NCI-H2227 (cell line): ENCODE measurements around the gene NTMT1.
"Not testable (repeated sequence)": the region's sequence is repeated elsewhere in the genome, so short reads cannot be mapped to it uniquely, and the experiment has no call there.

Source experiments
- DNase-seq: peaks from one replicate; lab custom pipeline; 2025; ENCODE audit not compliant: unreplicated experiment; lab: John Stamatoyannopoulos, UW

The NTMT1 gene

DNA sequence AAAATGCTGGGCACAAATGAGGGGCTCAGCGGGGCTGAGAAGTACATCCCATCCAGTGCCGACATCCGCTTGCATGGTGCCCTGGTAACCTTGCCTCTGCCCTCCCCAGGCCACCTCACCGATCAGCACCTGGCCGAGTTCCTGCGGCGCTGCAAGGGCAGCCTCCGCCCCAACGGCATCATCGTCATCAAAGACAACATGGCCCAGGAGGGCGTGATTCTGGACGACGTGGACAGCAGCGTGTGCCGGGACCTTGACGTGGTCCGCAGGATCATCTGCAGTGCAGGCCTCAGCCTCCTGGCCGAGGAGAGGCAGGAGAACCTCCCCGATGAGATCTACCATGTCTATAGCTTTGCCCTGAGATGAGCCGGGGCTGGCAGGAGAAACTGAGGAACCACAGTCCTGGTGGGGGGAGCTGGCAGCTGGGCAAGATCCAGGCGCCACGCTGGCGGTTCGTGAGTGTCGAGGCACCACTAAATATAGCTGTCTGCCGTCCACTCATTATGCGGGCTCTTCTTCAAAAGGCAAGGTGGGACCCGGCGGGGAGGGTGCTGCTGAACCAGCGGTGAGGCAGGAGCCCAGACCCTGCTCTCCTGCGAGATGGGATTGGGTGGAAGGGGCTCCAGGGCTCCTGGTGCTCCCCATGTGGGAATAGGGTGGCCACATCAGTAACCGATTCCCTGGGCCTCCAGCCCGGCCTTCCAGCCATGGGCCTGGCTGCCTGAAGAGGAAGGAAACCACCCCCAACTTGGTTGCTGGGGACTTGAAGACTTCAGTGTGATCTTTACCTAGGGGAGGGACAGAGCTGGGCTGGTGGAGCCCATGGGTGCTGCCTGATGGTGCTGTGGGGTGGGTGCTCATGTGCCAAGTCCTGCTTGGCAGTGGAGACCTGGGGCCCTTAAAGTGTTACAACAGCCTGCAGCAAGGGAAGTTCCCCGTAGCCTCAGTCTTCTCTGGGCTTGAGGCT is 9.4 kb downstream of the NTMT1 start:
- no peak for DNase-seq

GRCh38 chr9:129636343-129636742 is 10.4 kb downstream of the NTMT1 start:
- not testable (repeated sequence) for DNase-seq

DNA sequence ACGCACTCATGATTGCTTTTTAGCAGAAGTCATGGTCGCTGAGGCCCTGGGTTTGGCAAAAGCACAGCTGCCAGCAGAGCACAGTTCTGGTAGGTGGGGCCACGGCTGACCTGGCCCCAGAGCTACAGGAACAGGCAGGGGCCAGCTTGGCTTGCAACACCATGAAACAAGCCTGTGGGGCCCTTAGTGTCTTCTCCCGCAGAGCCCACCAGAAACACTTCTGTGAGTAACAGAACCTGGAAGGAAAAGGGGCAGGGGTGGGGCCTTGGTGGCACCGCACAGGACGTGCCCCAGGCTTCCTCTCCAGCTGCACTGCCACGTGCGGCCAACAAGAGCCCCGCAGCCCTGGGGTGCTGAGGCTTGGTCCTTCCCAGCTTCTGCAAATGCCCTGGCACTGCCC is 11.1 kb downstream of the NTMT1 start:
- no peak for DNase-seq

GRCh38 chr9:129637673-129638439 is 11.9 kb downstream of the NTMT1 start:
- DNase-seq, result no peak

GRCh38 chr9:129639034-129639630 is 13.2 kb downstream of the NTMT1 start:
- DNase-seq, result no peak

DNA sequence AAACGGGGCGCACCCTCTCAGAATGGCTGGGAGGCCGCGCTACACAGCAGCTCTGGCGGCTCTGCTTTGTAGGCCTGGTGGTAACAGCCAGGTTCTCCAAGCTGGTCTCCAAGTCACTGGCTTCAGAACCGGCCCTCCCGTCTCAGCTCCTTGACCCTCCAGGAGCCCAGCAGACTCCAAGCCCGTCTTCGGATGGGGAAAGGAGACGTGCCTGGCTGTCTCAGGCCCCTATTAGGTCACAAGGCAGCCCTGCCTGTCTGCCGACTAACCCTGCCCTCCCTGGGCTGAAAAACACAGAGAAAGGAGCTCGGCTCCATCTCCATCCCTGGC is 13.8 kb downstream of the NTMT1 start:
- no peak for DNase-seq

GRCh38 chr9:129640086-129640870 is 14.3 kb downstream of the NTMT1 start:
- DNase-seq, result peak; percentile 90

DNA sequence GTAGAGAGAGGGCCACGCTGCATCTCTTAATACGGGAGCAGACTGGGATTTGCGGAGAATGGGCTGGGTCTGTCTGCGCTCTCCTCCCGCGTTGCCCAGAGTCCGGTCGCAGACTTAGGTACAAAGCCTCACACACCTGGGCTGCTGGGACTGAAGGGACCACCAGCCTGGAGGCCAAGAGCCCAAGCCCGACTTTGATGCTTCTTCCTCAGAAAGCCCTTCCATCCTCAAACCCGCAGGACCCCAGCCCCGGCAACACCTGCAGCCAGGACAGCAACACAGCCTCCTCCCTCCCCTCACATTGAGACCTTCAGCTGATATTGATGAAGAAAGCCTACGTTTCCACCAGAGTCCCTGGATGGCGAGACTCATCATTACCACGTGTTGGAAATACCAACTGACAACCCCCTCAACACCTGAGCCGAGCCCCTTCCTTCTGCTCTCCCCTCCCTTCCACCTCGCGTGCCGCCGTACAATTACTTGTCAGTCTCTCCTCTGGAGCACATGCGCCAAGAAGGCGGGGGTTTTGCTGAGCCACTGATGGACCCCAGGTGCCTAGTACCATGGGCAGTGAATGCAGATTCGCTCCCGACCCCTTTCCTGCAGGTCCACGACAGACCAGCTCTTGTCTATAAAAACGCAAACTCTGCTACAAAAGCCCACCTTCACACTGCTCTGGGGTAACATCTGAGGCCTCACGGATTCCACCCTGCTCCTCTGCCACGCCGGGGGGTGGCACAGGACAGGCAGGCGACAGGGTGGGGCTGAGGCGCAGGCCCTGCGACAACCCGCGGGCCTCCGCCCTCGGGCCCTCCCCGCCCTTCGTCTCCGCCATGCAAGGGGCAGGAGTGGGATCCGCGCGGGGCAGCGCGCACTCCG is 15.1 kb downstream of the NTMT1 start:
- DNase-seq, result peak; percentile 20

DNA sequence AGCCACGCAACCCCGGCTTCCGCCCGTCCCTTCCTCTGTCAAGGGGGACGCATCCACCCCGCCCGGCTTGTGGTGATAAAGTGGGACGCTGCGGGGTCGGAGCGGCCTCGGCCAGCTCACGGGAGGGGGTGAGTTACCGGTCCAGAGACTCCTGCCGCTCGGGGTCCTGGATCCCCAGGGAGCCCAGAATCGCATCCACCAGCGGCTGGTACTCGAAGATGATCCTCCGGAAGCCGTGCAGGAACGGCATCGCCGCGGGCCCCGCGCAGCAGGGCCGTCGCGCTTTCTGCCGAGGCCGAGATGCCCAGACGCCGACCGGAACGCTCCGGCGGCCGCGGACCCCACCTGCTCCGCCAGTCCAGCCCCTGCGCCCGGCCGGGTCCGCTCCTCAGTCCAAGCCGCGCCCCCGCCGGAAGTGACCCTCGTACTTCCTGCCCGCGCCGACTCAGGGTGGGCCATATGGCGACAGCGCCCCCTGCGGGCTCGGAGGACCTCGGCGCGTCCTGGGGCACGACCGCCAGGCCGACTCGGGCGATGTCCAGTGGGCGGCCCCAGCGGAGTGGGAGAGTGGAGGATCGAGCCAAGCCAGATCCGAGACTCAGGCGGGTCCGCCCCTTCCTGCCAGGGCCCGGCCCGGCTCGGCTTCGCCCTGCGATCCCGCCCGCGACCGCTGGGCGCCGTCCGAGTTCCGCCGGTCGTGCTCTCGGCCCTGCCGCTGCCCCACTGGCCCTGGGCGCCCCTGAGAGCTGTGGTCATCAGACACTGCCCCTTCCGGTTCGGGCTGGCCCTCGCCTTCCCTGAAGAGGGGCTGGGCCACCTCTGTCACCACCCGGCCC is 16.0 kb downstream of the NTMT1 start, which contains the start of gene ASB6:
Gene ASB6, minus strand, starts transcription at position 402 of the 836 bp plus-strand sequence. Its CDS starts 152 bp downstream, at position 250.
- peak; percentile 95 for DNase-seq

GRCh38 chr9:129643706-129644105 is 17.7 kb downstream of the NTMT1 start:
- no peak for DNase-seq

DNA sequence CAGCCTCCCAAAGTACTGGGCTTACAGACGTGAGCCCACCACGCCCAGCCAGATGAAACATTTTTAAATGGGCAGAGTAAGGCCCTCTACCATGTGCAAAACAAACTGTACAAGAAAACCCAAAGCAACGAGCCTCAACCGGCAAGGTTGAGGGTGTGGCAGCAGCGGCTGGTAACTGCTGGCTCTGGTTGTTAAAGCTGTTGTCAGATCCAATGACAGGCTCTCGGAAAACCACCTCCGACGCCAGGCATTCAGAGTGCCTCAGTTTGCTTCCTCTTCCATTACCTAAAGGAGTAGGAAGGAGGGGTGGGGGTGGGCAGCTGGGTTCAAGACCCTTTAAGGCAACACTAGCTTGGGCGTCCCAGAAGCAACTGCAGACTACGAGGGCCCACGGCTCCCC is 18.4 kb downstream of the NTMT1 start:
- no peak for DNase-seq

DNA sequence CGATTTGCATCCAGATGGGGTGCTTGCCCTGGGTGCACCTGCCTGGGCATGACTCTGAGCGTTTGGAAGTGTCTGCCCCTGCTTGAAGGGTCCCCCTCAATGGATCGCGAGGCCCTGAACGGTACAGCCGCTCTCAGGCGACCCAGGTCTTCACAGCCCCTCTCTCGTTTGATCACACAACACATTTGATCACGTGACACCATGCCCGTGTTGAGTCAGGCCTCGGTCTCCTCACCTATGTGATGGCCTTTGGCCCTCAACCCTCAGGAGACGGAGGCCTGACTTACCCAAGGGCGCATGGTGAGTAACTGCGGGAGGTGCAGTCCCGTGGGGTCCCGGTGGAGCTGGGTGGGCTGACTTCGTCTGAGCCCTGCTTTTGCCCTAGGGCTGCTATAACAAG is 18.9 kb downstream of the NTMT1 start:
- DNase-seq, result no peak

DNA sequence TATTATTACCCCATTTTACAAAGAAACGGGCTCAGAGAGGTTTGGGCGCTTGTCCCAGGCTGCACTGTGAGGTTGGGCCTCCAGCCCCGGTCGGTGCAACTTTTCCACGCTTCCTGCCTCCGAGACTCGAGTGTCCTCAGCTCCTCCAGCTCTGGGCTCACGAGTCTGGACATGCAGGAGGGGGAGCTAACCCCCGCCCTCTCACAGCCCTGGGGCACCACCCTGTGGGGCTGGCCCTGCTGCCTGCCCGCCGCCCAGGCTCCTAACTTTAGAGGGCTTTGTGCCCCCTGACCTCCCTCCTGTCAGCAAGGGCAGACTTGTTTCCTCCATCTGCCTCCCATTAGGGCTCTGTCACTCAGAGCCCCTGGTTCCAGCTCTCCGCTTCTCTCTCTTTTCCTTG is 20.3 kb downstream of the NTMT1 start:
- DNase-seq, result no peak

- no peak for DNase-seq
These were observed 20.7 kb downstream of the NTMT1 start for GRCh38 chr9:129646654-129647053.

GRCh38 chr9:129647635-129648034 is 21.7 kb downstream of the NTMT1 start:
- DNase-seq, result no peak

GRCh38 chr9:129648092-129648763 is 22.3 kb downstream of the NTMT1 start:
- DNase-seq, result no peak

- DNase-seq, result no peak
These were observed 22.8 kb downstream of the NTMT1 start for GRCh38 chr9:129648764-129649115.
